GM21526 (cell line): ENCODE data around the gene NCKAP5.

ENCODE experiments used
- ATAC-seq: cut with Tn5 transposase; IDR thresholded peaks from one replicate; pipeline ENCODE4 v1.9.1; 2021; ENCODE audit warnings: moderate library complexity; ENCODE audit not compliant: unreplicated experiment, low FRiP score

NCKAP5 gene

DNA sequence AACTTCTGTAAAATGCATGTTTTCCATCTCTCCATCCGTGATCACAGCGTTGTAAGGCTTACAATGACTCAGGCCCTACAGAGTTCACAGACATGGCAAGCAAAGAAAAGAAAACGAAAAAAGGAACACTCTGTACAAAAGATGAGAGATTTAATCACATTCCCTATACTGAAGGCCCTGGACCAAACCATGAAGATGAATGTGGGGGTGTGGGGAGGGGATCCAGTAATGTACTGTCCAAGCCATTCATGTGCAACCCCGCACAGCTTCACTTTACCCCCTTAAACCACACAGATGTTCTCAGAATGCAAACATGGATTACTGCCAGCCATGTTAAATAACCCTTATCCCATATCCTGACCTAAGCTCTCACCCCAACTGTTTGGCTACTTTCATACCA lies 391.1 kb downstream of the NCKAP5 start:
- ATAC-seq: no peak

DNA sequence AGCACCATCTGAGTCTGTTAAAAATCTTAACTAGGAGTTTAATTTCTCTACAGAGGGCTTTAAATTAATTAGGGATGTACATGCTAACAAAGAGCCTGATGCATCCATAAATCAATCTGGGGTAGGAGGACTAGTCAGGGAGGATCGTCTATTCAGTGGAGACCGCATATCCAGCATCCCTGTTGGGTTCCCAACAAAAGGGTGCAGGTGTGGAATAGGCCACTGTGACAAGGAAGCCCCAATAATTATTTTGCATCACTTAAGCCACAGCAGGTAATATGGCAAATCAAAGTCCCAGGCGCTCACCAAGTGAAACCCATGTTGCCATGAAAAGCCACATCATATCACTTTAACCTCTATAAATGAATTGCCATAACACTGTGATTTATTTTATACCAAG lies 392.3 kb downstream of the NCKAP5 start:
- ATAC-seq: no peak

DNA sequence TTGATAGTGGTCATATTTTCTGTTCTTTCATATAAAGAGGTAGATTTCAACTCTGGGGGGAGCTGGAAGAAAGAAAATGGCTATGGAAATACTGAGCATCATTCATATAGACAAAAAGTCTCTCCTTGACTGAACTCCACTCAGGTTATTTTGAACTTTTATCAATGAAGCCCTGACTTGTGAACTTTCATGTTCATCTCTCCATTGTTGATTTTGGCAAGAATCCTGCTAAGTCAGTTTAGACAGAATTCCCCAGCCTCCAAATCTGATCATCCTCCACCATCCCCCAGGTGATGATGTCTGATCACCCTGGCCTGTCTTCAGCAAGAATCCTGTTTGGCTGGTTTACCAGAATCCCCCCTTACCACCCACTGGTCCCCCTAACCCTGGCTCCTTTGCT lies 395.0 kb downstream of the NCKAP5 start:
- no peak for ATAC-seq

DNA sequence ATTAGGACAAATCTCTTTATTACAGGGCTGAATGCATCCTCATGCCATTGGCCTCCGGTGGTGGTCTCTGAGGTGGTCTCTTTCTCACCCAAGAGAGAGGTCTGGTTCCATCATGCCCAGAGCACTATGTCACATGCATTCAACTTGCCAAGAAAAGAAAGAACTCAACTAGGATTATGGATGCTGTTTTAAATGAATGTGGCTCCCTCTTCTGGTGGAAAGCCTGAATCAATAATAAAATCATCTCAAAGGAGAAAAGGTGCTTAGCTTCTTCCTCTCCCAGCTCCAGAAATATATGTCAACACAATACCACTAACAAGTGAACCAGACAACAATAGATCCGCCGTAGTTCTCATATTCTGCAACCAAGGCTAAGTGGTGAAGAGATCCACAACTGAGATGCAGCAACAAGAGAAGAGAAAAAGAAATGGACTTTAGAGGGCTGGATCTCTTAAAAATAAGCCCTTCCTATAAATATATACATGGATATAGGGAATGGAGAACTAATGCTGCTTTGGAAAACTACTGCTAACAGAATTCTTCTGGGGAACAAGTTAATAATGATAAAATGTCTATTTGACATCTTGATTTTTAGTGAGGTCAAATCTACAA lies 396.8 kb downstream of the NCKAP5 start:
- ATAC-seq: no peak

DNA sequence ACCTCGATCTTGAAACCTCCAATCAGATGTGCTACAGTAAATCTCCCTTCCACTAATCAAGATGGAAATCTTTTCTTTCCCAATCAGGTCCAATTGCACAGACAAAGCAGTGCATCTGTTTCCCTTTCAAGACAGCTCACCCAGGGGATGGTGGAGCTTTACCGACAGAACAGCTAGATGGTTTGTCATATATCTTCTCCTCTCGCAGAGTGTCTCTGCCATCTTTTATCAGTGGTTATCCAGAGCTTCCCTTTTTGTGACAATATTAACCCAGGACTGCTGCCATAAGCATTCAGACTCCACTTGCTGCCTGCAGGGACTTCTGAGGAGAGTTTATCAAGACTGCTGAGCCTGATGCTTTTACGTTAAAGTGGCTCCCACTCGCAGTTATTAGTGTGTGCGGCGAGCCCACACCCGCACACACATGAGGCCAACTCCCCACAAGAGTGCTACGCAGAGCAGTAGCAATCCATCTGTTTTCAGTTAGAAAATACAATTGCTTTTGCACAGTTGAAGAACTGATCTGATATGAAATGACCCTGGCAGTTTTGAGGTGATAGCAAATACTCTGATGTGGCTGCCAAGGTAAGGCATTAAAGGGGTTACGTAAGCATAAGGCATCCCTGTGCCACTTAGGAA lies 398.9 kb downstream of the NCKAP5 start:
- no peak for ATAC-seq

DNA sequence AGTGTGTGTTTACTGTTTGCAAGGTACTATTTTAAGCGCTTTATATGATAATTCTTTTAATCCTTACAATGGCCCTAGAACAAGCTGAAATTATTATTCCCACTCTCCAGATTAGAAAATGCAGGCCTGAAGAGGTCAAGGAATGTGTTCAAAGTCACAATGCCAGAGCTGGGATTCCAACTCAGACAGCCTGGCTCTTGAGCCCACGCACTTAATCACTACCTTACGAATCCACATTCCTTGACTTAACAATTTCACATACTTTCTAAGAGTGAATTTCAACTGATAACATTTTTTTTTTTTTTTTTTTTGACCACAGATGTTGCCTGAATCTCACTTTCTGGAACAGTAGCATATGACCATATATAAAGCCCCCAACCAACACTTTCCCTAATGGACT lies 400.3 kb downstream of the NCKAP5 start:
- ATAC-seq: no peak

DNA sequence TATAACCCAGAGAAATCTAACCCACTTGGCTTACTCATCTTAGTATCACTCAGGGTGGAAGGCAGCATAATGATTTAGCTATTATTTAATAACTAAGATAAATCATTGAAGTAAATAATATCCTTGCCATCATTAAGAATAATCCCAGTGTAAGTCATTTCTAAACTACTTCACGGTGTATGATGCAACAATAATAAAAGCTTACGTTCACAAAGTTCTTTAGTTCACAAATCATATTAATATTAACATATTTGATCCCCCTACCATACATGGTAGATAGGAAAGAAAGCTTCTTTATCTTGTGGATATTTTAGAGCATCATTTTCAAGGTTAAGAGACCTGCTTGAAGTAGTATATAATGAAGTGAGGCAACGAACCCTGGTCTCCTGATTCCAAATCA lies 401.0 kb downstream of the NCKAP5 start:
- no peak for ATAC-seq

DNA sequence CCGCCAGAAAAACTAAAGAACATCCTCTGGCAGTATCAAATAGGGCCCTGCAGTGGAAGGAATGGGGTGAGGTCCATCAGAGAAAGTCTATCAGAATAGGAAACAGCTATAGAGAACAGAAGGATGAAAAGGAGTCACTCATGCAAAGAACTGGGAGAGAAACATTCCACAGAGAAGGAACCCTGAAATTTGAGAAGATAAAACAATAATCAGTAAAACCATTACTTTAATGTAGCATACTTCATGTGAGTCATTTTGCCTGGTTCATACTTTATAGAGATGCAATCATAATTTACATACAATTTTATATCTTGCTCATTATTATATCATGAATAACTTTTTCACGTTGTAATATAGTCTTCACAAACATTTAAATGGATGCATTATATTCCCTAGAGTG lies 402.2 kb downstream of the NCKAP5 start:
- ATAC-seq: no peak

DNA sequence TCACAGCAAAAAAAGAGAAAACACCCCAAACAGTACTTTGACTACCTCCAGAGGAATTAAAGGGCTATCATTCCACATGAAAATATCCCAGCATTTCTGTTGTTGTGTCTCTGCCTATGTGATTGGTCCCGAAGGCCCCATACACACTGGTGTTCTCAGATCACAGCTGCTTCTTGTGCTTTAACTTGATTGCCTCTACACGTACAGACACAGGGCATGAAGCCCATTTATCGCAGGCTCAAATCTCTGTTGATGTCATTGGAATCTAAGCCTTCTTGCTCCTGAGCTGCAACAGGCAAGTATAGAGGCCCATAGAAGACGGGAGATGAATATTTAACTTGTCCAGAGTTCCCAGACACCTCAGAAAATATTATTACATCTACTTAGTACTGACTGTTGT lies 405.2 kb downstream of the NCKAP5 start:
- no peak for ATAC-seq

DNA sequence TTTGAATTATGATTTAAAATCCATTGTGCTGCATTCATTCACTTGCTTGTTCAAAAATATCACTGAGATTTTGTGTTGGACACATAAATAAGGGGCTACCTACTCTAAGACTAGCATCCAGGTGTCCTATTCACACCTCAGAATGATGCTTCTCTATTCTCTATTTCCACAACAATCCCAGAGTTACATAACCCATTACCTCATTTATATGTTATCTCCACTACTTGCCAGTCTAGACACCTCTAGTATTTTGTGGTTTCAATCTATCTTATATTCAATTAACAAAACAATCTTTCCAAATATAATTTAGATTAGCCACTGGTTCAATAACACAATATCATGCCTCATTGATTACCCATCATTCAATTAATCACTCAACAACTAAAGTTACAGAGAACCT lies 409.8 kb downstream of the NCKAP5 start:
- ATAC-seq: no peak

DNA sequence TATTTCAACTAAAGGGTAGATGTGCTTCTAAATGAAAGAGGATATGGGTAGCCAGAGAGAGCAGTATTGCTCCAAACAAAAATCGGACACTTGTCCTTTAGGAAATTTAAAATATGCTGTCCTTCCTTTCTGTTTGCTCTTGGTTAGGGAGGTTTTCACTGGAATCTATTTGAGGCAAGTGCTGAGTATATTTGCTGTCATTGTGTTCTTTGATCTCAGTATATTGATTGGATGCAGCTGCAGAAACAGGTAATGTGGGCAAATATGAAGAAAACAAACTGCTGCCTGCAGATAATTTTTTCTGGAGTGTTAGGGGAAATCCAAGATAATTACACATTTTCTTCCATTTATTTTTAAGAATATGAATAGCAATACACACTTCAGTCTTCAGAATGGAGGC lies 410.2 kb downstream of the NCKAP5 start:
- no peak for ATAC-seq

DNA sequence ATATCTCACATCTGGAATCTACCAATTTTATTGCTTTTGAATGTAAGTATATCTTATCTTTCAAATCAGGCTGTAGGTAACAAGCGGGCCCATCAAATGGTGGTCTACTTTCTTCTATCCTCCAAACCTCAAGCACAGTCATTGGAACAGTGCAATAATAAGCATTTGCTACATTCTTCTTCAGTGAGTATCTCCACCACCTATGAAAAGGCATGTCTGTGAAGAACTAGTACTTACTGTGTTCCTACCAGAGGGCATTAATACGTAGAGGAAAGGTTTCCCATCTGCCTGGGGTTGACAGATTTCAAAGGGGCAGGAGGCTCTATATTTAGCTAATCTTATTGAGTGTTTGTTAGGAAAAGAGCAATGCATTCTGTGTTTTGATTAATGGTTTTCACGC lies 411.1 kb downstream of the NCKAP5 start:
- ATAC-seq: no peak

DNA sequence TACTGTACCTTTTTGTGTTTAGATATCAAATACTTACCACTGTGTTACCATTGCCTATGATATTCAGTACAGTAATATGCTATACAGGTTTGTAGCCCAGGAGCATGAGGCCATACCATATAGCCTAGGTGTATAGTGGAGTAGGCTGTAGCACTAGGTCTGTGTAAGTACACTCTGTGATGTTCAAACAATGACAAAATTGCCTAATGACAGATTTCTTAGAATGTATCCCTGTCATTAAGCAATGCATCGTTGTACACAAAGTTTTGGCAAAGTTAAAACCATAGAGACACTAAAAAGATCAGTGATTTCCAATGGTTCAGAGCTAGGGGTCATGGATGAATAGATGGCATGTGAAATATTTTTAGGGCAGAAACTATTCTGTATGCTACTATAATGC lies 415.5 kb downstream of the NCKAP5 start:
- ATAC-seq: no peak

DNA sequence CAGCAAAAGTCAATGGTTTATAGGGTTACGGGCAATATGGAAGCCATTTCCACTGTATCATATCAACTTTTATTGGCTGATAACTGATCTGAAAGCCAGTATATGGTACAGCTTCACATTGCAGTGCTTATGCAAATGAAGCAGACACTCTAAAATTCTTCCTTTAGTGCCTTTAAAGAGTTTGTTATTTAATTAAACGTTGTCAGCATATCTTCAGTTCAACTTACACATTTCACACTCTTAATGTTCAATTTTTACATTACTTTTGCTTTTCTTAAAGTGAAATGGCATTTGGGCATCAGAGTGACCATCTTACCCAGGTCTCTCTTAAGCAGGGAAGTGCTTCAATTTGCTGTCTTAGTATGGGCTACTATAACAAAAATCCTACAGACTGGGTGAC lies 420.1 kb downstream of the NCKAP5 start:
- ATAC-seq: no peak

DNA sequence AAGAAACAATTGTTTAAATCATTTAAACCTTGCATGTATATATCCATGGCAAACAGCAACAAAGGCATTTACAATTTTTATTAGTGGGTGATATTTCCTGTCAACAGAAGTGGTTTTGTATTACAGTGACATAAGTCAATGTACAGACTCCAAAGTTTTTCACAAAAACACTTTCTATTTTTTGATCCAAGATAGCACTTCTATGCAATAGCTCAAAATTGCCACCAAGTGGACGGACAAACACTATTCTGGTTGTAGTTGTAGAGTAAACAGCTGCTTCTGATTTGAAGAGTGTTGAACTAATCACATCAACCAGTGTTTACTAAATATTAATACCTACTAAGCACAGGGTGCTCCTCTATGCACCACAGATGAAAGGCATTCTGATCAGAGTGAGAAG lies 421.4 kb downstream of the NCKAP5 start:
- ATAC-seq: no peak

DNA sequence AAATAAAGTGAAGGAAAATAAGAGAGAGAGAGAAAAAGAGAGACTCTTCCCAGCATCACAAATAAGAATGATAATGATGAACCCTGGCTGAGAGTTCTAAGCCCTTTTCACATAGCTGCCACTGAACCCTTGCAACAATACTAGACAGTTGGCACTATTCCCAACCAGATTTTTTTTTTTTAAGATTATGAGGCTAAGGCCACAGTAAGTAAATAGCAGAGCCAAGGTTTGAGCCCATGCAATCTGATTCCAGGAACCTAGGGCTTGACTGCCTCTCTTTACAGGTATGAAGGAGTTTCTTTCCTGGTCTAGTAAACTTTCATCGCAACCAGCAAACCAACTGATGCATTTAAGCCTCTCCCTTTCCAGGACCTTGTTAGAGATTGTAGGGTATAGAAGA lies 424.6 kb downstream of the NCKAP5 start:
- ATAC-seq: no peak

DNA sequence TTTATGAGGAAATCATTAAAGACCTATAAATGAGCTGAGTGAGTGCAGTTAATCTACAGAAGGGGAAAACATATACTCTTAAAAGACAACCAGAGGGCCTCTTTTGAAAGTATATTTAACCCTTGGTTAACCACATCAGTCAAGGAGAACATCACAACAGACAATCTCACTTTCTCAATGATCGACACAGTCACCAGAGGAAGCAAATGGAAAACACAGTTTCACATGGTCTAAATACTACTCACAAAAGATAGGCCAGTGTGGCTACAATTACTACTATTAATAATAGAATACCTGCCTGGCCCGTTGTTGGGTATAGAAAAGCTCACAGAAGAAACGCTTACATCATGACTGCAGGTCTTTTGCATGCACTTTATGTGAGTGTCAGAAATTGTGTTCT lies 426.2 kb downstream of the NCKAP5 start:
- no peak for ATAC-seq

DNA sequence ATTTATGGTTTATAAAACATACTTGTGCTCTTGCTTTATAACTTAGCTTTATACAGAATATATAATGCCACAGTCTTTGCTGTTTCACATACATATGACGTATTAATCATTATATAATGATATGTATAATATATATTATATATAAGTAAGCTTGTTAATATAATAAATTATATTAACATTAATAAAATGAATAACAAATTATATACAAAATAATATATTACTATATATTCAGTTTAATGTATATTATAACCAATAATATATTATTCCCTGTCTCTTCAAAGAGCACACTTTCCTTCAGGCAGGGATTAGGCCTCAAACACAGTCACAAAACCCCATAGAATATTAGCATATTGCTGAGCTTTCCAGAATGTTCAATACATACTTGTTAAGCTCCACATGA lies 427.6 kb downstream of the NCKAP5 start:
- ATAC-seq: no peak

DNA sequence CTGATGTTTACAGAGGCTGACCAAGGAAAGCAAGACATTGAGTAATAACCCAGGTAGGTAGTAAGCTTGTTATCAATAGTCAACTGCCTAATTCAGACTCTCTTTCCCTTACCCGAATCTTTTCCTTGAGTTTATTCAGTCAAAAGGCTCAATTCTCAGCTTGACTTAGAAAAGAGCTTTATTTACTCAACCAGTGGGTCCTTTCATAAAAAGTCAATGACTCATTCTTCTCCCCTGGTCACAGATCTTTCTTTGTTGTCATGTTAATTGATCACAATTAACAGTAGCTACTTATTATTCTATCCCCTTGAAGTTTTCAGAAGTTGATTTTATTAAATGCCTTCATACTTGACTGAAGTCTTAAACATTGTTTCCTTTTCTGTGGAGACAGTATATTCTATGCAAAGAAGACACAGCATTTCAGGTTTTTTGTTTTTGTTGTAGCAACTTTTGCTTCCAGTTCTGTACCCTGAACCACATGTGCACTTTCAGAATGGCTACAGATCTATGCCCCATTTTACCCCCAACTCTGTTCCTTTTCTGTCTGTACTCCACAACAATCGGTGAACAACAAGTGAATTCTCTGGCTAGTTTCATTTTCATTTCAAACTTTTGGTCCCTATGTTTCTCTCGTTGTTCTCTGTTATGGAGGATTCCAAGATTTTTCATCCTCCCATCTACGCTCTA lies 428.3 kb downstream of the NCKAP5 start:
- no peak for ATAC-seq

DNA sequence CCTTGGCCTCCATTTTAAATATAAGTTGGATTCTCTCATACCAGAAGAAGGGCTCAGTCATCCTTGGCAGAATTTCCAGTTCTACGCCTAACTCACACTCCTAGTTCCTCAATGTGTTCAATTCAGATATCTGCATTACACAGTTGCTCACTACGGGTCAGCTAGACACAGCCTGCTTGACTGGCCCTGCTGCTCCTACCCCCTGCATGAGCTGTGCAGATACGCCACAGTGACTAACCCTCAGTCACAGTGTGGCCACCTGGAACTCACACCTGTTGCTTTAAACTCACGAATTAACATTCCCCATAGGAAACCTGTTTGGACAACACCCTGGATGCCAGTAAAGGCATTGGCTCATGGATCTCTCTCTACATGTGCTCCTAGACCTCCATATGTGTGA lies 429.6 kb downstream of the NCKAP5 start:
- ATAC-seq: no peak

DNA sequence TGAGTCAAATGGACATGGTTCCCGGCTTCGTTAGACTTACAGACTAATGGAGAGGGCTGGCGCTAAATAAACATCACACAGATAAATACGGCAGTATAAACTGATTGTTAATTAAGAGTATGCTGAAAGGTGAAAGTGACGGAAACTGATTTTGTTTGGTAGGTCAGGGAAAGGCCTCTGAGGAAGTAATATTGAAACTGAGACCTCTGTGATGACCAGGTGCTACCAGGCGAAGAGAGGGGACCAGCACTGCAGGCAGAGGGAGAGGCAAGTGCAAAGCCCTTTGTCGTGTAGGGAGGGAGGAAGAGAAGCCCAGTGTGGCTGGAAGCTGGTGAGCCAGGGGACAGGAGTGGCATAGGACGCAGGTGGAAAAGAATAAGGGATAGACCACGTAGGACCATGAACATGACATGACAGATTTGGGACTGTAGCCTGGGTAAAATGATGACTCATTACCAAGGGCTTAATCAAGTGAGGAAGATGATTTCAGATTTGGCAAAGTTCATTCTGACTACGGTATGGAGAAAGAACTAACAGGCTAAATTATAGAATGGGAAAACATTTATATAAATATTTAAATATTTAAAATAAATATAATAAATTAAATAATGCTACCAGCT lies 433.1 kb downstream of the NCKAP5 start:
- ATAC-seq: no peak
